Right atrium auricular region (tissue), 2 donors: ENCODE measurements around the gene KIF24. TPM values are rescaled to one million over a fixed set of nuclear protein-coding genes. Genes with fewer than 3 reads are reported as not detected.
"Not testable (repeated sequence)": the region's sequence is repeated elsewhere in the genome, so short reads cannot be mapped to it uniquely, and the experiment has no call there.

Source experiments
- DNase-seq: peaks from one replicate; pipeline ENCODE4 v3.0.0-alpha.2; 2019; ENCODE audit warnings: low spot score
- H3K27ac ChIP-seq, 2 donors: fragments of 200-600 bp; sonication (generic); 1 replicate in 1 of 2; 2 replicates in 1 of 2; pipeline ENCODE4 v1.5.1; 2016 to 2019
- H3K27me3 ChIP-seq, 2 donors: fragments of 200-600 bp; sonication (generic); one replicate each; pipeline versions ENCODE4 v1.5.1 to v1.6.0; 2017 to 2019
- H3K36me3 ChIP-seq: fragments of 200-600 bp; sonication (generic); one replicate; pipeline ENCODE4 v1.5.1; 2016
- H3K4me1 ChIP-seq, 2 donors: fragments of 200-600 bp; sonication (generic); one replicate each; pipeline versions ENCODE4 v1.5.1 to v1.6.0; 2017 to 2019
- H3K4me3 ChIP-seq, 2 donors: fragments of 200-600 bp; sonication (generic); 1 replicate in 1 of 2; 2 replicates in 1 of 2; pipeline ENCODE4 v1.5.1; 2017 to 2019; ENCODE audit warnings: mild to moderate bottlenecking in 1 of 2, moderate library complexity in 1 of 2
- H3K9me3 ChIP-seq, 2 donors: fragments of 200-600 bp; sonication (generic); one replicate each; pipeline ENCODE4 v1.5.1; 2019
- CTCF ChIP-seq, 2 donors: fragments of 200-600 bp; sonication (generic); IDR thresholded peaks; one replicate each; pipeline ENCODE4 v1.5.1; 2019; ENCODE audit warnings: antibody characterized with exemption in 2 of 2
- total RNA-seq, 2 donors: library from RNA; depleted of rRNA; stranded (reverse); fragments of >200 nt; gene quantifications; one replicate each; pipeline ENCODE4 v1.1.0, GENCODE V29; 2016

KIF24 gene
- total RNA-seq, 2 donors from 2014 or later = 0.43 to 0.52 TPM

- DNase-seq = no peak
- Histone ChIP-seq H3K27me3 (no peaks in the 10 kb centered on the region), H3K27ac (no peak overlapping the region), H3K4me3 (no peak overlapping the region), H3K9me3 (no peaks in the 10 kb centered on the region), H3K36me3 (peaks cover 40% of the 10 kb centered on the region), H3K4me1 (peaks cover 0 to 18% of the 10 kb centered on the region in 2 donors)
- no peak for TF ChIP-seq CTCF (IDR thresholded peaks at IDR 0.05)
Measured at GRCh38 chr9:34338665-34339385, 9.8 kb upstream of the KIF24 start.

DNA sequence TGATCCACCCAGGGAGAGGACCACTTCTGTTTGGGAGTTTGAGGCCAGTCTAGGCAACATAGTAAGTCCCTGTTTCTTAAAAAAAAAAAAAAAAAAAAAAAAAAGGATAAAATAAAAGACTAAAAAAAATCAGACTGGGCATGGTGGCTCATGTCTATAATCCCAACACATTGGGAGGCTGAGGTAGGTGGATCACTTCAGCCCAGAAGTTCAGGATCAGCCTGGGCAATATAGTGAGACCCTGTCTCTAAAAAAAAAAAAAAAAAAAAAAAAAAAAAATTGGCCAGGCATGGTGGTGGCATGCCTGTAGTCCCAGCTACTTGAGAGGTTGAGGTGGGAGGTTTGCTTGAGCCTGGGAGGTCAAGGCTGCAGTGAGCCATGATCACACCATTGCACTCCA lies 9.0 kb upstream of the KIF24 start:
- not testable (repeated sequence) for H3K4me3 ChIP-seq, H3K27ac ChIP-seq, H3K9me3 ChIP-seq, DNase-seq, H3K27me3 ChIP-seq
- peaks cover 38% of the 10 kb centered on the region for H3K36me3 ChIP-seq
- peaks cover 0 to 11% of the 10 kb centered on the region in 2 donors for H3K4me1 ChIP-seq

GRCh38 chr9:34337403-34337802 lies 8.3 kb upstream of the KIF24 start:
- Histone ChIP-seq H3K36me3 (peaks cover 32% of the 10 kb centered on the region), H3K9me3 (no peaks in the 10 kb centered on the region), H3K27ac (no peak overlapping the region), H3K27me3 (no peaks in the 10 kb centered on the region), H3K4me3 (no peak overlapping the region), H3K4me1 (peaks cover 0 to 6% of the 10 kb centered on the region in 2 donors)
- no peak for TF ChIP-seq CTCF (IDR thresholded peaks at IDR 0.05)
- no peak for DNase-seq

- no peaks in the 10 kb centered on the region for H3K27me3 ChIP-seq
- DNase-seq = no peak
- H3K4me1 ChIP-seq = peaks cover 0 to 6% of the 10 kb centered on the region in 2 donors
- no peaks in the 10 kb centered on the region for H3K9me3 ChIP-seq
- peaks cover 17% of the 10 kb centered on the region for H3K36me3 ChIP-seq
- no peak overlapping the region for H3K27ac ChIP-seq
- H3K4me3 ChIP-seq = no peak overlapping the region
- no peak for TF ChIP-seq CTCF (IDR thresholded peaks at IDR 0.05)
Measured at GRCh38 chr9:34335376-34335775, 6.3 kb upstream of the KIF24 start.

GRCh38 chr9:34334916-34335315 lies 5.8 kb upstream of the KIF24 start:
- Histone ChIP-seq H3K36me3 (peaks cover 13% of the 10 kb centered on the region), H3K4me3 (no peak overlapping the region), H3K4me1 (peaks cover 0 to 10% of the 10 kb centered on the region in 2 donors), H3K27ac (no peak overlapping the region), H3K27me3 (no peaks in the 10 kb centered on the region), H3K9me3 (no peaks in the 10 kb centered on the region)
- DNase-seq = no peak
- no peak for TF ChIP-seq CTCF (IDR thresholded peaks at IDR 0.05)

DNA sequence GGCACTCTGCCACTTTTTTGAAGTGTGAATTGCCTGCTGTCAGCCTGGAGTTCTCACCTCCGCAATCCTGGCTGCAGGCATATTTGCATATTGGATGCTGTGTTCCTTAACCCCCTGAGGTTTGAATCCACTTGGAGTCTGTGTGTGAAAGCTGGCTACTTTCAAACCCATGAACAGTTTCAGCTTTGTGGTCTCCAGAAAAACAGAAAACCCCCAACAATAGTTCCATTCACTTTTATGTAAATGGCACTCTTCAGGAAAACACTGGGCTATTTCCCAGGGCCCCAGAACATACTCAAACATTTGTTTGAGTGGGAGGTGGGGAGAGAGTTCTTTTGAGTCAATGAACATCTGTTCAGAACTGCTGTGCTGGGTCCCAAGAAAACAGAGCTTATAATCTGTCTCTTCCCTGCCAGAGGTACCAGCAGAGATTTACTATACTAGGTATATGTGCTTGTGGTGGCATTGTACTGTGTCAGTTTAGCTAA lies 5.3 kb upstream of the KIF24 start:
- peaks cover 7% of the 10 kb centered on the region for H3K36me3 ChIP-seq
- no peak for DNase-seq
- no peaks in the 10 kb centered on the region for H3K27me3 ChIP-seq
- no peak overlapping the region for H3K4me3 ChIP-seq
- no peaks in the 10 kb centered on the region for H3K9me3 ChIP-seq
- no peak for TF ChIP-seq CTCF (IDR thresholded peaks at IDR 0.05)
- no peak overlapping the region for H3K27ac ChIP-seq
- peaks cover 0 to 13% of the 10 kb centered on the region in 2 donors for H3K4me1 ChIP-seq
